NAMALWA (cell line): ENCODE measurements around the gene HIVEP3.

Experiments
- DNase-seq: peaks from one replicate; pipeline ENCODE4 v3.0.0-alpha.2; 2015; ENCODE audit warnings: low spot score

HIVEP3 gene

DNA sequence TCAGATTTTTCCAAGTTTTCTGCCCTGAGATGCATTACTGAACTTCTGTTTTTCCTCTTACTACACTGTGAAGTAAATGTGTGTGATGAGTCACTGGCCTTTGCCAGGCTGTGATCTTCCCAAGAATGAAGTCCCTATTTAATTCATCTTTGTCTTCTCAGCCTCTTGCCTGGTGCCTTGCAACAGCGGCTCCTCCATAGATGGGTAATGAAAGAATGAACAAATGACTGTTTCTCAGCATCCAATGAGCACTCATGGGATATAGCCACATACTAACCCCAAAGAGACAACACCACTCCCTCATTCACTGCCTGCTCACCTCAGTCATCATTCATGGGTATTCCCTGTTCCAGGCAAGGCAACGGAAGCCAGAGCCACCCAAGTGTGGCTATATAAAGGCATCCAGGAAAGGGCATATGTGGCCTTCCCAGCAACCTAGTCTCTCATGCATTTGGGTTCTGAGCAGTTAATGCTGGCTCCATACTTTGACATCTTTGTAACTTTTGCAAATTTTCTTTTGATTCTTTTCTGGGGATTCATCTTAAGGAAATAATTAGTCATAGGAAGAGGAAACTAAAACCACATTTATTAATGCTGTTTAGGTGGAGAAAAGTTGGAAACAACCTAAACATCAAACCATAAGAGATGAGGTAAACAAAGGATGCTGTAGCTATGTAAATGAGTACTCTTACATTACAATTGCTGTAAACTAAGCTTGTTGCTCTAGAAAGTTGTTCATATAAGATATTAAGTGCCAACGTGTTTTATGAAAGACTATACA is 71.9 kb downstream of the HIVEP3 start:
- DNase-seq: no peak

DNA sequence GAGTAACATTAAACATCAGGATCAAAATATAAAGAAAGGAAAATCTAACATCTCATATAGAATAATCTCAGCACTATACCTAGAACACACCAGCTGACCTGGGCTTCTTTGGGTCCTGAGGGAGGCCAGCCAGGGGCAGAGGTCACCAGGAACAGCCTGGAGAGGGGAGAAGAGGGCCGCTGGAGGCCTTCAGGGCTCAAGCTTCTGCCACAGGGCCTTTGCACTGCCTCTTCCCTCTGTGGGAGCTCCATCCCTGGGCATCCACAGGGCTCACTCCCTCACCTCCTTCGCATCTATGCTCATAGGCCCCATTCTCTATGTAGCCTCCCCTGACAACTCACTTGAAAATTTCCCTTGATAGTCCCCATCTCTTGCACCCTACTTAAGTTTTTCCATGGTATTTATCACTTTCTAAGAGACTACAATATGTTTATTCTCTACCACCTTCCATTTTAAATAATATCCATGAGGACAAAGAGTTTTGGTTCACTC is 73.9 kb downstream of the HIVEP3 start:
- DNase-seq: no peak

DNA sequence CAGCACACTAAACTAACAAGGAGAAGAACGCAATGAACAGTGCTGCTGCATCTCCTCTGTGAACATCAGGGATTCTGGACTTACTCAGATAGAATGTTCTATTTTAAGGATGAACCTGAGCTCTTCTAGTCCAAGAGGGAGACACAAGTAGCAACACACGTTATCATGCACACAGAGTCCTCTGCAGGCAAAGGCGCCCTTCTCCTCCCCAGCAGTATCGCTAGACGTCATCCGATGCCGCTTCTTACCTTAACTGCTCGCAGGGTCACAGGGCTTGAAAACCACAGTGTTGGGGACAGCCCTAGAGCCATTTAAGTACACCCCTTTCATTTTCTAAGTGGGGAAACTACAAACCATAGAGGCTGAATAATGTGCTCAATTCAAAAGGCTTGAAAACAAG is 74.5 kb downstream of the HIVEP3 start:
- DNase-seq: no peak

DNA sequence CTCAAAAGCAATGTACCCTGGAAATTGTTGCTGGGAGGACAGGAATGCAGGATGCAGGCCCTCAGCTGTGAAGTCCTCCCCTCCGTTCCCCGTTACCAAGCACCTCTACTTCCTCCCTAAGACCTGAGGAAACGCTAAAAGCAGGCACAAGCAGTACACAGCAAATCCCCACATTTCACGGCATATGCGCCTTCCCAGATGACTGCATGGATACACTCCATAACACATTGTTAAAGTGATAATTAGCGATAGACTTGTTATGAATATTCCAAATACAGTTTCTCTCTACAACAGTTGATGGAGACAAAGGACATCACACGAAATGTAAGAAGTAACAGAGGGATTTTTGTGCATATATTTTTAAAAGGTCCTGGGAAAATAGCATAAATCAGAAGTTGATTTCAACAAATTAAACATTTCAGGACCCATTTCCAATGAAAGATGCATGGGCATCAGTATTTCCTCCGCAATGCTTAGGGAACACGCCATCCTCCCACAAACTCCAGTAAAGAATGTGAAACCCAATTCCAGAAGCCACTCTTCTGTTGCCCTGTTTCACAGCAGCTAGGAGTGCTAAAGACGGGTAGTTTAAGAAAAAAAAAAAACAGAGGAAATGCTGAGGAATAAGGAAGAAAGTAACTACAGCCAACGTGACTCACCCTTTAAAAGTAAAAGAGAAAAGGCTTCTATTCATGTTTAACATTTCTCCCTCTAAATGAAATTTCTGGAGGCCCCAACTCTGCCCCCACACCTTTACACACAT is 75.5 kb downstream of the HIVEP3 start:
- no peak for DNase-seq

DNA sequence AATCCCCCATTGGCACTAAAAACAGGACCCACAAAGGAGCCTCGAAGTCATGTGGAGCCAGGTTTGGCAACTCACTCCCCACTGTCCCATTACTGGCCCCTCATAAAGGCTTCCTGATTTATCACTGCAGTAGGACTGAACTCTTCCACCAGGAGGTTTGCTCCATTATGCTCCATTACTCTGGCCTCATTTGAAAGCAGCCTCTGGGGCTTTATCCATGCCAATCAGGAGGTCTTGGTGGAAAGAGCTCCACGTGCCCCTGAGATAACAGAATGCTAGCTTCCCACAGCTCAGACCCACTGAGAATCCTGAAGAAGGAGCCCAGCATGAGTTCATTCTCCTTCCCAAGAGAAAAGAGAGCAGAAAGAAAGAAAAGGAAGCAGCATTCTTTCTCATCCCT is 76.4 kb downstream of the HIVEP3 start:
- DNase-seq: no peak

DNA sequence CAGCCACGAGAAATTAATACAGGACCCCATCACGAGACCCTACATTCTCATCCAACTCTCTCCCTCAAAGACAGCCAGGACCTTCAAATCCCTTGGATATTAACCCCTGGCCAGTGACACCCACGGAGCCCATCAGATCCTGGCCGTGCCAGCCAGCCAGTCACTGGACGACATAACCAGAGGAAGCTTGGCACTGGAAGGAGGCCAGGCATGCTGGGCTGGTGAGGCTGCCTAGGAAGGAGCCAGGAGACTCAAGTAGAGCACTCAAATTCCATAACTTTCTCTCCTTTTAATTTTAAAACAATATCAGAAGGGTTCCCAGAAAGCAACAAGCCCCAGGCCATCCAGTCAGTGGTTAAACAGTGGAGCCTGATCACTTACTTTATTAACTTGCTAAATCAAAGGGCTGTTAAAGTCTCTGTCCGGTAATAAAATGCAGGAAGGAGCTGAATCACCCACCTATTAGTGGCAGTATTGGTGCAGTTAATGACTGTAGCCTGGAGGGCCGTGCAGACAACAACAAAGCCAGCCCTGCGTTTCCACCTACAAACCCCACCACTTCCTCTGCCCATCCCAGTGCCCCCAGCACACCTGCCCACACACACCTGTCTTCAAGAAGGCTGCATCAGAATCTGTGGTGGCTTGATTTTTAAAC is 78.0 kb downstream of the HIVEP3 start:
- DNase-seq: no peak

DNA sequence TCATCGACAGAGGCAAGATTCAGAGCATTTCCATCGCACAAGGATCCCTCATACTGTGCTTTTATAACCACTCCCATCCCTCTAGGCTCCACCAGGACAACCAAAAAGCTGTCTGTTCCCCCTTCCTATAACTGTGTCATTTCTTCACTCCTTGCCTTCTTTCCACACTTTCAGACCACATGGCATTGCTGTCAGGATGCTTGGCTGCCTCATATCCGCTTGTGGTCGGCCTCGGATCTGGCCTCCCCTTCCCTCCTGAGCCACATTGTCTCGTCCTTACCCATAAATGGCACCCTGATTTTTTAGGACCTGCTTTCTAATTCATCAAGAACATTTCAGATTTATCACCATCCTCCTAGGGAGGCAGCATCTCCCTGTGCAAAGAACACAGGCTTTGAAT is 80.5 kb downstream of the HIVEP3 start:
- DNase-seq: no peak

DNA sequence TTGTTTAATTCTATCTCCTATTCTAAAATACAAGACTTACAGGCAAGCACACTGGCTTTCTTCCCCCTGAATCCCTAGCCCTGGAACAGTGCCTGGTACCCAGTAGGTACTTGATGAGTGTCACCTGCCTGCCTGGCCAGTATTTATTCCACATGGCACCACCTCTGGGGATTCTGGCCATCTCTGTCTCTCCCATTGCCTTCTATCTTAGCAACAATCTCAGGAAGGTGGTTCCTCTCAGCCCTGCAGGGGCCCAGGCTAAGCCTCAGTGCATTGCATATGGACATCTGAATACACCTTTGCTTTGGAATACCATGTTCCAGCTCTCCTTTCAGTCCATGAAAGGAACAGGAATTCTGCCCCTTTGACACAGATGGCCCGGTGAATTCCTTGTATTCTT is 81.0 kb downstream of the HIVEP3 start:
- no peak for DNase-seq

DNA sequence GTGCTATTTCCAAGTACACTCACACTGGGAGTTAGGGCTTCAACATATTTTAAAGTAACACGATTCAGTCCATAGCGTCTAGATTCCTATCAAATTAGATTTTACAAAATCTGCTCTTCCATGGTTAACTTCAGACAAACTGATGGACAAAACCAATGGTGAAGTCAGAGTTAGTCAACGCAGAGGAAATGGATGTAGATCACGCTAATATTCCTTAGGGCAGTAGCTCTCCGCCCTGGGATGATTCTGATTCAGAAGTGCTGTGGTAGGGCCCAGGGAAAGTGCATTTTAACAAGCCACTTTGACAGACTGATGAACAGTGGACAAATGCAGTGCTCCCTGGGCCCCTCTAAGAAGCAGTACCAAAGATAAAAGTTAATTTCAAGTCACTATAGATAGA is 83.2 kb downstream of the HIVEP3 start:
- no peak for DNase-seq

DNA sequence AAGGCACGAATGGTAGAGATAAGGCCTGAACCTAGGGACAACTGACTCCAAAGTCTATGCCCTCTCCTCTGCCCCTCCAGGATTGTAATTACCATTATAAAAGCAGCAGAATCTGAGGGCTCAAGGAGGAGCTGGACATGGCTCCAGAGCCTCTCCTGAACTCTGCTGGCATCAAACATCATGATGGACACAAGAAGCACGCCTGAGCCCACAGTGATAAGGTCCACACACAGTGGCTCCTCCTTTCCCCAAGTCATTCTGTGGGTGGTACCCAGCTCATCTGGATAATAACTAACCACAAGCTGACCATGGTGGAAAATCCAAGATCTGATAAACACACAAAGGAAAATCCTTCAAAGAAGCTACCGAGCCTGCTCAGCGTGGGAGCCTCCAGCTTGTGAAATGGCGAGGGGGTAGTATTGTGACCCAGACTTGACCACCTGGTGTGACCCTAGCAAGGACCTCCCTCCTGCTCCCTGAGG is 85.2 kb downstream of the HIVEP3 start:
- DNase-seq: no peak

DNA sequence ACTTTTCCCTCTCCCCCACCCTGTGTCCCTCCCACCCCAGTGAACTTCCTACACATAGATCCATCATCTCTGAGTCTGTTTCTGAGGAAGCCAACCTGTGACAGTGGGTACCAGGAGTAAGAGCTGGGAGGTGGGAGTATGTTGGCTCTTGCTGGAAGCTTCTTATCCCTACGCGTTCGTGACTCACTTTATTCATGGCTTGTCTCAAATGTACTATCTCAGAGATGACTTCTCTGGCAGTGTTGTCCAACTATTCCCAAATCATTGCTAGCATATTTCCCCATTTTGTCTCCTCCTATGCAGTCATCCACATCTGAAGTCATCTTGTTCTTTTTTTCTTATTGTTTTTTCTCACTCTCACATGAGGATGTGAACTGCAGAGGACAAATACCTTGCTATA is 88.0 kb downstream of the HIVEP3 start:
- no peak for DNase-seq

DNA sequence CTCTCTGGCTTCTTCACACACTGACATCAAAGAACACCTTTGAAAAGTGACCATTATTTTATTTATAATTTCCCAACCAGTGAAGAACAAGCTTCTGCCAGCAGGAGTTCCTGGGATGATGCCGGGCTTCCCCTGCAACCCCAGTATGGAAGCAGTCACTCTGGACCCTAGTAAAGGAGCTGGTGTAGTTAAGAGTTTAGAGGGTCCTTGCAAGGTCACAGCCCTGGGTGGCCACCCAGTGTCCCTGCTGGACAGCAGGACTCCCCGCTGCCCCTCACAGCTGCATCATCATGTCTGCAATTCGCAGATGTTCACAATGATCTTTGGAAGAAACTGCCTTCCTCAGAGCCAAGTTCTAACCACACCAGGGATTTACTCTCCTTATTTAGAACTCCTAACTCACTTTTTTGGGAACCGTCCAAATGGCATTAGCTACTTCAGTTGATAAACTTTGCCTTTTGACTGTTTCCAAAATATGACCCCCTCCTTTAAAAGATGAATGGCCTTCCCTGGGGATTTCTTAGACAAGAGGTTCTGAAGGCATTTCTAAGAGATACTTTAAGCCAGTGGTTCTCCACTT is 90.6 kb downstream of the HIVEP3 start:
- no peak for DNase-seq

DNA sequence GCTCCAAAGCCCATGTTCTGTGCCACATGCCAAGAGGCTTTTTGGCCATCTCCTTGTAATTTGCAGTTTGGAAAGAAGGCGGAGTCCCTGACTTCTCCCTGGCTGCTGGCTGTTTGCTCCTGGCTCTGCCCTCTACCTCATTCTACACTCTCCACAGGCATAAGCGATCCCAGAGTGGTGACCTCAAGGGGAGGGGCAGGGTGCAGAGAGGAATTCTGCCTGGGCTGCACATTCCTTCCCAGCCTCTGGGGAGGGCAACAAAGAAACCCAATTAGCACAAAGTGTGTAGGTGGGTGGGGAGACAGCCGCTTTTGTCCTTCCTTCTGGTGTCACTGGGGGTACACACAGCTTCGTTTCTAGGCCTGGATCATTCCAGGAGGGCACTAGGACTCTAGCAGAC is 95.3 kb downstream of the HIVEP3 start:
- no peak for DNase-seq

DNA sequence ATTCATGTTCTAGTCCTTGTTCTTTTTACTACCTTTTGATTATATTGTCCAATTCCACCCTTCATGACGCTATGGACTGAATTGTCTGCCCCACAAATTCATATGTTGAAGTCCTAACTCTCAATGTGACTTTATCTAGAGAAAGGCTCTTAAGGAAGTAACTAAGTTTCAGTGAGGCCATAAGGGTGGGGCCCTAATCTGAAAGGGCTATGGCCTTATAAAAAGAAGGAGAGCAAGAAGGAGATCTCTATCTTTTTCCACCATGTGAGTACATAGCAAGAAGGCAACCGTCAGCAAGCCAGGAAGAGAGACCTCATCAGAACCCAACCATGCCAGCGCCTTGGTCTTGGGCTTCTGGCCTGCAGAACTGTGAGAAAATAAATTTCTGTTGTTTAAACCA is 95.9 kb downstream of the HIVEP3 start:
- DNase-seq: no peak

DNA sequence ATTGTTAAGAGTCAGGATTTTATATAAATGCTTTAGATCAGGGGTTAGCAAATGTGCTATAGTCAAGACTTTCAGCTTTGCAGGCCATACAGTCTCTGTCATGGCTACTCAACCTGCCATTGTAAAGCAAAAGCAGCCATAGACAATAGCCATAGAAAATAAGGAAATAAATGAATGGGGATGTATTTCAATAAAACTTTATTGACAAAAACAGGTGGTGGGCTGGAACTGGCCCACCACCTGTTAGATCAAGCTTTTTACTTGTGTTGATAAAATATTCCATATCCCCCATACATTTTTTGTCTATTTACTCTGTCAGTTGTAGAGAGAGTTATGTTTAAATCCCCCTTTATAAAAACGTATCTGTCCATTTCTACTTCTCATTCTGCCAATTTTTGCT is 98.9 kb downstream of the HIVEP3 start:
- DNase-seq: no peak

DNA sequence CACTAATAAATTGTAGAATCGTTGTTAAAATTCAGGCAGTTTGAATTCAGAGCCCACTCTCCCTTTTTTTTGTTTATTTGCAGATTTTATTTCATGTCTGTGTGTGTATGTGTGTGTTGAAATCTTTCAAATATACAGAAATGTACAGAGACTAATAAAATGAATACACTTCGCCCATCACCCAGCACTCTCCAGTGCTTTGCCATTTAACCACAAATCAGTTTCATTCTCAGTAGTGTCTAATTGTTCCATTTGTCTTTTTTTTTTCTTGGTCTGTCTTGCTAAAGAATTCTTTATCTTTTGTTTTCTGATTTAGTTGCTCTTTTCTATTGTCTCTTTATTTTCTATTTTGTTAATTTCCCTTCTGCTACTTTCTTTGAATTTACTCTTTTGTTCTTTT is 99.7 kb downstream of the HIVEP3 start:
- DNase-seq: no peak

DNA sequence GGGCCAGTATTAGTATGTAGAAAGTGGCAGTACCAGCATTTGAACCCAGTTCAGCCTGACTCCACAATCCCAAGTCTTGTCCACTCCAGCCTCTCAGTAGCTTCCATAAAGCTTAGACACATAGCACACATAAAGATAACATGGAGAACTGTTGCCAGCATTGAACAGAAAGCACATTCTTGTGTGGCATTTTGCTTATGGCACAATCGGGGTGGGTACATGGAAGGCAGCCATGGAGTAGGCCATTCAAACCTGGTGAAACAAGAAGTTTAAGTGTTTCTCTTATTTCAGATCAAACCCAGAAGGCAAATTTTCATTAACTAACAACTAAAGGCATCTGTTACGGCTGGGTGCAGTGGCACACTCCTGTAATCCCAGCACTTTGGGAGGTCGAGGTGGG is 102.7 kb downstream of the HIVEP3 start:
- no peak for DNase-seq

DNA sequence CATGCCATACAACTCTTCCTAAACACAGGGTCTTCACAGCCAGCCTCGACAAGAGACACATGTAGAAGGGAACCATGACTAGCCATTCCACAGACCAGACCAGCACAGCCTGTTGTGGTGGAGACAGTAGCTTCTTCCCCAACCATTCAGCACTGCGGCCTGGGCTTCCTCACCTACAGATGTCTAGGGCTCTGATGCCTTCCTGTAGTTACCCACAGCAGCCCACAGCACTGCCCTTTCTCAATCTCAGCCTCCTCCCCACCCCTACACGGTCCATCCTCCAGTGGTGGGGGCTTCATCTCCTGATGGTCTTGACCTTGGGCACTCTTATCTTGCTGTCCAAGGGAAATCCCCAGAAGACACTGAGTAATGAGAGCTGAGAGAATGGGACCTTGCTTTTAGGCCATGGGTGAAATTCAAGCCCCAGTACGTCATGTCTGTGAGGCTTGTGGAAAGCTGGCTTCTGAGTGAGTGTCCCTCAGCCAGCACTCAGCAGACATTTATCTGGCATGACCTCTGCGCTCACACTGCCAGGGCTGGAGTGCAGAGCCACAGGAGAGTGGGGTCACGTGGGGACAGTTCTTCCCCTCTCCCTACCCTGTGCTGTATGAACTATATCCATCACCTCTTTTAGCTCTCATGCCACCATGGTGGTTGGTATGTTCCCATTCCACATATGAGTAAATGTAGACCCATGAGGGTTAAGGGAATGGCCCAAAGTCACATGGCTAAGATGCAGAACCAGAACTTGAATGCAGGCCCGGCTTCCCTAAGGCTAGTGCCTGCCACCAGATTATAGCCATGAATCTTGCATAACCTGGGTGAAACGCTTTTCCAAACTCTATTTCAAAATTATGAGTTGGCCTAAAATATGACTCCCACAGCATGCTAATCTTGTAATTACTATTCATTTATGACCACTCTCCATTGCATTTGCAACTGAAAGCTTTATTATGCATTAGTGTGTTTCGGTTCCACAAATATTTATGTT is 104.7 kb downstream of the HIVEP3 start:
- DNase-seq: no peak

DNA sequence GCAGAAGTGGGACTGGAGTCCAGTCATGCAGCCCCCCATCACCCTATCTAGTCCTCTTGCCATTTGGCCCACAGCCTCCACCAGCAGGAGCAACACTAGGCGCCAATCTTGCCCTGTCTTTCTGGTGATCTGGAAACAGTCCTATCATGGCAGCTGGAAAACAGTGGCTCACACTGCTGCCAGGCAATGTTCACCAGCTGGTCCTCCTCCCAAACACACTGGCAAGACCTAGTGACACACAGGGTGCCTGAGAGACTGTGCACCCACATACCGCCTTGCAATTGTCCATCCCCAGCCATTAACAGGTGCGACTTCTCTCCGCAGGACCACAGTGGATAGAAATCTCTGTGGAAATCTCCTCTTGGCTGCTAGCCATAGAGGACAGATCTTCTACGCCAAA is 105.5 kb downstream of the HIVEP3 start:
- no peak for DNase-seq

DNA sequence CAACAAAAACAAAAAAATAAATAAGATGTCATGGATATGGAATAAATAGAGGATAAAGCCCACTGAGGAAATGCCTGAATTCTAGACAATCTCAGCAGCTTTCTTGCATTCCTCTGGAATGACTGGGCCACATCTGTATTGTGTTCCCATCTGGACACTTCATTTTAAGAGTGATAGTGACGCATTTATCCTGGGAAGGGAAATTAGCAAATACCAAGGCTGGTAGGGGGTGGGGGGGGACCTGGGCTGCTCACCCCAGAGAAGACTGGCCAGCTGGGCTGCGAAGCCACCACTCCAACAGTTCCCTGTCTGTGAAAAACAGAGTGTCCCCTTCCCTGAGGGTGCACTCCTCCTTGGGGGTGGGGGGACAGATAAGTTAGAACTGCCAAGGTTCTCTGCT is 106.3 kb downstream of the HIVEP3 start:
- DNase-seq: no peak

DNA sequence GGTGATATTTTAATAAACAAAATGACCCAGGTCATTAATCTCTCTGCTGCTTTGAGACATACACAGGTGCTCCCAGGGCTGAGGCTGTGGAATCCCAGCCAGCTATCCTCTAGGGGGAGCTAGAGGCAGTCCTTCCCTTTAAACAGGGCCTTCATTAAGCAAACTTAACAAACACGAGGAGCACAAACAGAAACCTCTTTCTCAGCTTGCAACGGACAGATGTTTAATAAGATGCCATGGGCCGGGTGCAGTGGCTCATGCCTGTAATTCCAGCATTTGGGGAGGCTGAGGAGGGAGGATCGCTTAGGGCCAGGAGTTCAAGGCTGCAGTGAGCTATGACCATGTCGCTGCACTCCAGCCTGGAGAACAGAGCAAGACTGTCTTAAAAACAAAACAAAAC is 106.7 kb downstream of the HIVEP3 start:
- DNase-seq: peak; percentile 82
